GM12891 (cell line): ENCODE measurements around the gene C17orf50.

Experiments
- PAX5 ChIP-seq: IDR thresholded peaks from 2 replicates; pipeline ENCODE4 v1.6.1; 2011; ENCODE audit warnings: low read length, moderate library complexity, mild to moderate bottlenecking; ENCODE audit not compliant: insufficient read depth, severe bottlenecking
- POLR2A ChIP-seq: IDR thresholded peaks from 2 replicates; pipeline ENCODE4 v1.6.1; 2011; ENCODE audit warnings: low read depth, low read length, control low read depth
- POLR2AphosphoS5 ChIP-seq: IDR thresholded peaks from 2 replicates; pipeline ENCODE4 v1.6.1; 2011; ENCODE audit warnings: low read depth, low read length, control low read depth
- POU2F2 ChIP-seq: IDR thresholded peaks from 2 replicates; pipeline ENCODE4 v1.6.1; 2011; ENCODE audit warnings: low read depth, mild to moderate bottlenecking, control low read depth, low read length, moderate library complexity
- SPI1 ChIP-seq: IDR thresholded peaks from 2 replicates; pipeline ENCODE4 v1.6.1; 2011; ENCODE audit warnings: low read depth, low read length, control low read depth
- TAF1 ChIP-seq: IDR thresholded peaks from 2 replicates; pipeline ENCODE4 v1.6.1; 2011; ENCODE audit warnings: low read depth, low read length, control low read depth

- TF ChIP-seq POLR2A (no peak), POLR2AphosphoS5 (no peak), TAF1 (no peak), POU2F2 (no peak), SPI1 (no peak), PAX5 (no peak)
Measured at GRCh38 chr17:35726127-35726952, 34.3 kb upstream of the C17orf50 start.
